Keratinocyte (primary cell): ENCODE measurements around the gene NEFH. TPM values are rescaled to one million over a fixed set of nuclear protein-coding genes. Genes with fewer than 3 reads are reported as not detected.

Source experiments
- DNase-seq: peaks from one replicate; pipeline ENCODE4 v3.0.0-alpha.2; 2011; ENCODE audit warnings: low read depth, missing footprints, low spot score
- FAIRE-seq: peaks from 2 replicates; lab custom pipeline; 2011; peaks lifted over from hg19 to GRCh38; lab: Jason Lieb, UNC
- H2AFZ ChIP-seq: 2 replicates; pipeline ENCODE4 v1.6.0; 2012; ENCODE audit warnings: low read length, control low read depth, inconsistent platforms; ENCODE audit not compliant: control insufficient read depth
- H3K27ac ChIP-seq: 2 replicates; pipeline ENCODE4 v1.5.1; 2011; ENCODE audit warnings: low read length; ENCODE audit not compliant: control insufficient read depth, insufficient read depth
- H3K27me3 ChIP-seq: 3 replicates; pipeline ENCODE4 v1.6.0; 2011; ENCODE audit warnings: low read length; ENCODE audit not compliant: control insufficient read depth, insufficient read depth; ENCODE audit errors: extremely low read depth
- H3K36me3 ChIP-seq, 2 experiments: 2 replicates in 1 of 2; 3 replicates in 1 of 2; pipeline ENCODE4 v1.5.1; 2011; ENCODE audit warnings: low read length in 2 of 2, mild to moderate bottlenecking in 1 of 2; ENCODE audit not compliant: control insufficient read depth in 2 of 2, insufficient read depth in 2 of 2; ENCODE audit errors: extremely low read depth in 1 of 2
- H3K4me1 ChIP-seq: 3 replicates; pipeline ENCODE4 v1.5.1; 2011; ENCODE audit warnings: low read length; ENCODE audit not compliant: control insufficient read depth, insufficient read depth; ENCODE audit errors: extremely low read depth
- H3K4me2 ChIP-seq: 3 replicates; pipeline ENCODE4 v1.6.0; 2011; ENCODE audit warnings: low read depth, low read length; ENCODE audit not compliant: control insufficient read depth, insufficient read depth; ENCODE audit errors: extremely low read depth
- H3K4me3 ChIP-seq, 3 experiments: fragments of 200-600 bp in 1 of 3; sonication (generic) in 1 of 3; 2 replicates in 2 of 3; 3 replicates in 1 of 3; pipeline ENCODE4 v1.5.1; 2011 to 2016; ENCODE audit warnings: low read length in 3 of 3, mild to moderate bottlenecking in 3 of 3, control low read depth in 2 of 3, inconsistent platforms in 1 of 3, low read depth in 1 of 3, mixed read lengths in 1 of 3, mixed run types in 1 of 3, moderate library complexity in 1 of 3; ENCODE audit not compliant: control insufficient read depth in 2 of 3, insufficient read depth in 2 of 3; ENCODE audit errors: extremely low read depth in 1 of 3
- H3K79me2 ChIP-seq: 2 replicates; pipeline ENCODE4 v1.6.0; 2012; ENCODE audit warnings: low read length; ENCODE audit not compliant: control insufficient read depth, insufficient read depth
- H3K9ac ChIP-seq: 3 replicates; pipeline ENCODE4 v1.6.0; 2011; ENCODE audit warnings: low read length; ENCODE audit not compliant: control insufficient read depth, insufficient read depth; ENCODE audit errors: extremely low read depth
- H3K9me1 ChIP-seq: 3 replicates; pipeline ENCODE4 v1.6.0; 2011; ENCODE audit warnings: low read length; ENCODE audit not compliant: control insufficient read depth, insufficient read depth; ENCODE audit errors: extremely low read depth
- H3K9me3 ChIP-seq: 2 replicates; pipeline ENCODE4 v1.5.1; 2012; ENCODE audit warnings: low read depth, low read length; ENCODE audit not compliant: control insufficient read depth
- H4K20me1 ChIP-seq: 3 replicates; pipeline ENCODE4 v1.6.0; 2011; ENCODE audit warnings: low read length; ENCODE audit not compliant: control insufficient read depth, insufficient read depth; ENCODE audit errors: extremely low read depth
- EZH2 ChIP-seq: IDR thresholded peaks from one replicate; pipeline ENCODE4 v1.6.1; 2012; ENCODE audit warnings: inconsistent platforms, mild to moderate bottlenecking, low read length, moderate library complexity
- dilution Hi-C: fragments of 300-500 bp; cut with MboI; formaldehyde crosslinking; loops from one replicate; pipeline ENCODE4 v1.7.0; 2020; ENCODE audit warnings: low sequenced_read_pairs; ENCODE audit not compliant: extremely low pct_ligation_motif_present
- polyA plus RNA-seq, 5 experiments: library from polyadenylated mRNA; depleted of rRNA in 3 of 5; stranded (reverse) in 3 of 5; stranded (forward) in 1 of 5; unstranded in 1 of 5; fragments of >200 nt; gene quantifications; 1 replicate in 1 of 5; 2 replicates in 3 of 5; 3 replicates in 1 of 5; pipeline versions ENCODE4 v1.2.1 to v1.2.3, GENCODE V29; 2011 to 2012; ENCODE audit warnings: missing spikeins in 2 of 5, low read depth in 1 of 5, low replicate concordance in 1 of 5
- TF ChIP-seq, protein P1 (sequence below), 3 experiments: IDR thresholded peaks in 1 of 3; conservative IDR thresholded peaks in 1 of 3; optimal IDR thresholded peaks in 1 of 3; 2 replicates in 2 of 3; 3 replicates in 1 of 3; pipeline versions ENCODE3 to v1.5.1; 2011; ENCODE audit warnings: low read length in 3 of 3, mild to moderate bottlenecking in 3 of 3, moderate library complexity in 2 of 3, control low read depth in 1 of 3, inconsistent platforms in 1 of 3; ENCODE audit not compliant: insufficient read depth in 2 of 3; ENCODE audit errors: extremely low read depth in 1 of 3

Gene NEFH
- polyA plus RNA-seq, 1 donor (not counting 4 experiments of a cell fraction or from before 2014, with no cell fraction given) = 0.07 TPM

DNA sequence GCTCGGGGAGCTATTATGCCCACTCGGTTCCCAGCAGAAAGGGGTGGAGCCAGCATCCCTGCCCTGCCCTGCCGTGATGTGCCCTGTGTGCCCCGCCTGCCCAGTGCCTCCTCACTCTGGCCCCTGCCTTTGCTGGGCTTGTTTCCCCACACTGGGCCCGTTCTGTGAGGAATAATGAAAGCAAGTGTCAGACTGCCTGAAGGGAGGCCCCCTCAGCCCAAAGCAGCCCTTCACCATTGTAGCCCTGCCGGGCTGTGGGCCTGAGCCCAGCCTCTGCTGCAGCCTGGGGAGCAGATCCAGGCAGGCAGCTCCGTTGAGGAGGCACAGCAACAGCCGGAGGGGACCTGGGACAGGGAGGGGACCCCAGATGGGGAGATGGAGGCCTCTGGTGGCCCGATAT lies 20.2 kb upstream of the NEFH start:
- H3K27ac ChIP-seq = no peak overlapping the region
- dilution Hi-C loops = no loop called here
- DNase-seq = no peak
- H3K9ac ChIP-seq = no peak overlapping the region
- H3K9me3 ChIP-seq = no peaks in the 10 kb centered on the region
- no peak overlapping the region for H3K4me3 ChIP-seq
- H3K27me3 ChIP-seq = no peaks in the 10 kb centered on the region
- no peaks in the 10 kb centered on the region for H4K20me1 ChIP-seq
- no peak for TF ChIP-seq EZH2
- TF ChIP-seq, protein P1, sequence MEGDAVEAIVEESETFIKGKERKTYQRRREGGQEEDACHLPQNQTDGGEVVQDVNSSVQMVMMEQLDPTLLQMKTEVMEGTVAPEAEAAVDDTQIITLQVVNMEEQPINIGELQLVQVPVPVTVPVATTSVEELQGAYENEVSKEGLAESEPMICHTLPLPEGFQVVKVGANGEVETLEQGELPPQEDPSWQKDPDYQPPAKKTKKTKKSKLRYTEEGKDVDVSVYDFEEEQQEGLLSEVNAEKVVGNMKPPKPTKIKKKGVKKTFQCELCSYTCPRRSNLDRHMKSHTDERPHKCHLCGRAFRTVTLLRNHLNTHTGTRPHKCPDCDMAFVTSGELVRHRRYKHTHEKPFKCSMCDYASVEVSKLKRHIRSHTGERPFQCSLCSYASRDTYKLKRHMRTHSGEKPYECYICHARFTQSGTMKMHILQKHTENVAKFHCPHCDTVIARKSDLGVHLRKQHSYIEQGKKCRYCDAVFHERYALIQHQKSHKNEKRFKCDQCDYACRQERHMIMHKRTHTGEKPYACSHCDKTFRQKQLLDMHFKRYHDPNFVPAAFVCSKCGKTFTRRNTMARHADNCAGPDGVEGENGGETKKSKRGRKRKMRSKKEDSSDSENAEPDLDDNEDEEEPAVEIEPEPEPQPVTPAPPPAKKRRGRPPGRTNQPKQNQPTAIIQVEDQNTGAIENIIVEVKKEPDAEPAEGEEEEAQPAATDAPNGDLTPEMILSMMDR (optimal IDR thresholded peaks at IDR 0.05 in 1 of 3, IDR thresholded peaks at IDR 0.05 in 1 of 3, conservative IDR thresholded peaks at IDR 0.05 in 1 of 3; ENCODE audit: extremely low read depth in 1 of 3, insufficient read depth in 2 of 3, low read length in 3 of 3) = no peak
- FAIRE-seq = no peak
- H2AFZ ChIP-seq = no peak overlapping the region
- no peak overlapping the region for H3K4me2 ChIP-seq
- H3K4me1 ChIP-seq = no peaks in the 10 kb centered on the region
- H3K9me1 ChIP-seq = no peaks in the 10 kb centered on the region
- no peaks in the 10 kb centered on the region for H3K79me2 ChIP-seq
- H3K36me3 ChIP-seq = no peaks in the 10 kb centered on the region

DNA sequence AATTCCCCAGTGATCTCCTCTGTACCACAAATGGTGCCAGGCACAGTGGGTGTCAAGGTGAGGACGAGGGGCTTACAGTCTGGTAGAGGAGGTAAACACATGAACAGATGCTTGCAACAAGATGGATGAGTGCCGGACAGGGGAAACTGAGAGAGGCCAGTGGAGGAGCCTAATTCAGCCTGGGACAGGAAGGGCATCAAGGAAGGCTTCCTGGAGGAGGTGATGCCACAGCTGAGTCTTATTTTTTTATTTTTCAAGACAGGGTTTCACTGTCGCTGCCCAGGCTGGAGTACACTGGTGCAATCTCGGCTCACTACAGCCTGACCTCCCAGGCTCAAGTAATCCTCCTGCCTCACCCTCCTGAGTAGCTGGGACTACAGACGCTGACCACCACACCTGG lies 18.8 kb upstream of the NEFH start:
- no peak for TF ChIP-seq EZH2
- TF ChIP-seq, protein P1 (optimal IDR thresholded peaks at IDR 0.05 in 1 of 3, IDR thresholded peaks at IDR 0.05 in 1 of 3, conservative IDR thresholded peaks at IDR 0.05 in 1 of 3; ENCODE audit: extremely low read depth in 1 of 3, insufficient read depth in 2 of 3, low read length in 3 of 3) = no peak
- H3K4me1 ChIP-seq = no peaks in the 10 kb centered on the region

More for the DNA sequence above, 18.8 kb upstream of the NEFH start:
- no peaks in the 10 kb centered on the region for H3K36me3 ChIP-seq
- H3K9me1 ChIP-seq = no peaks in the 10 kb centered on the region
- no peak for FAIRE-seq
- no peak overlapping the region for H3K9ac ChIP-seq
- dilution Hi-C loops = no loop called here
- H3K27me3 ChIP-seq = no peaks in the 10 kb centered on the region
- H2AFZ ChIP-seq = no peak overlapping the region
- no peaks in the 10 kb centered on the region for H3K9me3 ChIP-seq
- H3K4me3 ChIP-seq = no peak overlapping the region
- H3K27ac ChIP-seq = no peak overlapping the region
- no peak overlapping the region for H3K4me2 ChIP-seq
- DNase-seq = no peak
- no peaks in the 10 kb centered on the region for H4K20me1 ChIP-seq
- H3K79me2 ChIP-seq = no peaks in the 10 kb centered on the region
